ENCODE measurements around the gene MYO5B. TPM values are rescaled to one million over a fixed set of nuclear protein-coding genes. Genes with fewer than 3 reads are reported as not detected.
A peak's percentile ranks its signal among the peaks of the same experiment; 100 is the strongest.

MYO5B gene
- total RNA-seq, 2 donors from 2014 or later, result 0.12 to 0.39 TPM

DNA sequence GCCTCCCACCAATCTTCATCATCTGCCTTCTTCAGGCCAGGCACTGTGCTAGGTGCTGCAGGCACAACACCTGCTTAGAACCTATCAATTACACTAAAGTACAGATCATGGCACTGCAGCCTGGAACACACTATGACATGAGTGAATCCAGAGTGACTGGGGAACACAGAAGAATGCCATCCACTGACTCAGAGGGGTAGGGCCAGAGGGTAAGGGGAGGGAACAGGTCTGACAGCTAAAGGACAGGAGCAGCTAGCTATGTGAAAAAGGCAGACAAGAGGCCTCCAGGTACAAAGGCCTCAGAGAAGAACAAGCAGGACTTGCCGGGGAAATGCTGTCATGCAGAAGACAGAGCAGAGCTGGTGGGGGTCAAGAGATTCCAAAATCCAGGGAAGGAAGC is 328.3 kb downstream of the MYO5B start:
- Mint-ChIP-seq H3K4me1 (ENCODE audit: low read depth) (no peaks in the 10 kb centered on the region), H3K36me3 (ENCODE audit: insufficient read depth in 2 of 2) (no peaks in the 10 kb centered on the region), H3K27me3 (ENCODE audit: low read depth) (peaks cover 13% of the 10 kb centered on the region), H3K4me3 (no peak overlapping the region), H3K27ac (no peak overlapping the region), H3K9me3 (no peaks in the 10 kb centered on the region)
- DNase-seq, result no peak
- no peak for ATAC-seq (replicated peaks in 1 of 2)

DNA sequence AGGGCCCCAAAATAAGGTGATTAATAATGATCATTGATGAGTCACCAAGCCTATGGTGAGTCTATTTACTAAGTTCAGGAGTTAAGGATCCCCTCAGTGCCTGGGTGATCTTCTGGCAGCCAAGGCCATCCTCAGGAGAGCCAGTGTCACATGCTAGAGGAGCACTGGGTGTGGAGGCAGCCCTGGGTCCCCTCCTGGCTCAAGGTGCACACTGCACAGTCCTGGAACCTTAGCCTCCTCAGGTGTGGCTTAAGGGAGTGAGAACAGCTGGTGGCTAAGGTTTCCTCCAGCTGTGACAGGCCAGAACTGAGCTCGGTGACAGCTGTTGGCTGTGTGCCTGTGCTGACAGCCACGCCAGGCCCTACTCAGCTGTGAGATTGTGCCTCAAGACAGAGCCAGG is 329.5 kb downstream of the MYO5B start:
- H3K27me3 Mint-ChIP-seq (ENCODE audit: low read depth), result peaks cover 13% of the 10 kb centered on the region
- H3K4me3 Mint-ChIP-seq, result no peak overlapping the region
- ATAC-seq (replicated peaks in 1 of 2), result no peak
- no peaks in the 10 kb centered on the region for H3K36me3 Mint-ChIP-seq (ENCODE audit: insufficient read depth in 2 of 2)
- H3K27ac Mint-ChIP-seq, result no peak overlapping the region
- no peaks in the 10 kb centered on the region for H3K4me1 Mint-ChIP-seq (ENCODE audit: low read depth)
- DNase-seq, result no peak
- H3K9me3 Mint-ChIP-seq, result no peaks in the 10 kb centered on the region

DNA sequence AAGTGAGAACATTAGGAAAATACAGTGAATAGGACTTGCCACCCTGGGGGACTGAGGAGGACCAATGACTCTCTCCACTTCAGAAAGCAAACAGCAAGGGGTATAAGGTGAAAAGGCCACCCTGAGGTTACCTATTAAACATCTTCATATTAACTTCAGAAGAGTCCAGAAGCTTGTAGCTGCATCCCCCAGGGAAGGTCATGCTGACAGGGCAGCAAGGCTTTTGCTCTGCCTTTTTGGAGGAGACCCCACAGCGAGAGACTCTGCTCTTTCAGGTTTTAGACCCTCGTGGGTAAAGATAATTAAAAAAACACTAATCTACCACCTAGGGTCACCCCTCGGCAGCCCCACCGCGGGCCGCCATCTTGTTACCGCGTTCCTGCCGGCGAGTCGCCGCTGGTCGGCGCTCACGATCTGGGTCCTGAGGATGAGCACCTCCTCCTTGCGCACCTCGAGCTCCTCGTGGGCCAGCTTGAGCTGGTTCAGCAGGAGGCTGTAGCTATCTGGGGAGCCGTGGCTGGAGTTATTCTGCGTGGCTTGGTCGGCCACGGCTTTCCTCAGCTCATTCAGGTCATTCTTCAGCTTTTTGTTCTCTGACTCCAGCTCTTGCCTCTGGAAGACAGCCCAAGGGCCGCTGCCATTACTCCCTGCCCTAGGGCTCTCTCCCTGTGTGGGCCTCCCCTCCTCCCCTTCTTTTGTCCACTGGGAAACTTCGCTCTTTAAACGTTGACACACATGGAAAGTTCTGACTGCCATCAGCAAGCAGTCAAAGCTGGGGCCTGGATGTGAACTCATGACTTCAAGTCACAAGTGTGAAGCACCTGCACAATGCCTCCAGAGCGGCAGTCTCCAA is 331.0 kb downstream of the MYO5B start:
- H3K4me1 Mint-ChIP-seq (ENCODE audit: low read depth), result no peaks in the 10 kb centered on the region
- ATAC-seq (replicated peaks in 1 of 2) (no peak), DNase-seq (no peak)
- peaks cover 13% of the 10 kb centered on the region for H3K27me3 Mint-ChIP-seq (ENCODE audit: low read depth)
- H3K27ac Mint-ChIP-seq, result no peak overlapping the region
- no peaks in the 10 kb centered on the region for H3K36me3 Mint-ChIP-seq (ENCODE audit: insufficient read depth in 2 of 2)
- no peaks in the 10 kb centered on the region for H3K9me3 Mint-ChIP-seq
- H3K4me3 Mint-ChIP-seq, result no peak overlapping the region

DNA sequence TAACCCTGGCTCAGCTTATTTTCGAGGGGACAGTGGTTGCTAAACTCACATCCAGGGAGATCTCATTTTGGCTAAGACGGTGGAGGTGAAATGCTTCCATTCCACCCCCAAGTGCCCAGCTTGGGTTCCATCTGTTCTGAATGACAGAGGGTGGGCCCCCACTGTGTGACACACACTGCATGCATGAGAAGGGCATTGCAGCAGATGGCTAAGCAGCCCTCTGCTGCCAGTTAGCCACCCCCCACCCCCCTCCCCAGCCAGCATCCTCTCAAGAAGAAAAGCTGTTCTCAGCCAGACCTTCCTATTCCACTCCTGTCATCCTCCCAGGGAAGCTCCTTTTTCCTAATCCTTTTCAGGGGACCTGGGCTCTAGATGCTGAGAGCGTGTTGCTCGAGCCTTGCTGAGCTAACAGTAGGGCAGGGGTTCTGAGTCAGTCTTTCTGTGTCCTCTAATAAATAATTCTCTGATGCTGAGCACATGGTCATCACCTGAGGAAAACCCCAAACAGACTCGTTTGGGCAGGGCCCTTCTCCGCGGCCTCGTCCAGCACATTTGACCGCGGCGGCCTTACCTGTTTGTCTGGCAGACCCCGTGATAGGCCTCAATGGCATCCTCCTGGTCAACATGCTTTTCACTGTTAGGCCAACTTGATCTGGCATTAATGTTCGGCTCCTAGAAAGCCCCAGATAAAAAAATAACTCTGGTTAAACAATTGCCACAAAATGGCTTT is 332.1 kb downstream of the MYO5B start:
- H3K27me3 Mint-ChIP-seq (ENCODE audit: low read depth), result peaks cover 13% of the 10 kb centered on the region
- H3K4me1 Mint-ChIP-seq (ENCODE audit: low read depth), result no peaks in the 10 kb centered on the region
- ATAC-seq (replicated peaks in 1 of 2), result no peak
- no peak overlapping the region for H3K4me3 Mint-ChIP-seq
- H3K27ac Mint-ChIP-seq, result no peak overlapping the region
- H3K9me3 Mint-ChIP-seq, result no peaks in the 10 kb centered on the region
- no peak for DNase-seq
- H3K36me3 Mint-ChIP-seq (ENCODE audit: insufficient read depth in 2 of 2), result no peaks in the 10 kb centered on the region

DNA sequence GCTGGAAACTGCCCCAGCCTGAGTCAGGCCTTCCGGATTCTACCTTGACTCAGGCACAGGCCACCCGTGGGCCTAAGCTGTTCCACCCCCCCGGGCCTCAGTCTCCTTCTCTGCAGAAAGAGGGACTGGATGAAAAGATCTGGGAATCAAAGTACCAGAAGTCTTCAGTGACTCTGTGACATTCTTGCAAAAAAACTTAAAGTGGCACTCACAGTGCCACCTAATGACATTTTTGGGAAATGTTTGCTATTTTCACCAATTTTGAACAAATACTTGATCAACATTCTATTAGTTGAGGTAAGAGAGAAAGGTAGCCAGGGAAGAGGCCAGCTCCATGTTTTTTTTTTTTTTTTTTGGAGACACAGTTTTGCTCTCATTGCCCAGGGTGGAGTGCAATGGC is 333.3 kb downstream of the MYO5B start:
- no peak for ATAC-seq (replicated peaks in 1 of 2)
- Mint-ChIP-seq H3K27me3 (ENCODE audit: low read depth) (peaks cover 7% of the 10 kb centered on the region), H3K27ac (no peak overlapping the region), H3K4me3 (no peak overlapping the region), H3K36me3 (ENCODE audit: insufficient read depth in 2 of 2) (no peaks in the 10 kb centered on the region), H3K9me3 (no peaks in the 10 kb centered on the region), H3K4me1 (ENCODE audit: low read depth) (no peaks in the 10 kb centered on the region)
- no peak for DNase-seq

DNA sequence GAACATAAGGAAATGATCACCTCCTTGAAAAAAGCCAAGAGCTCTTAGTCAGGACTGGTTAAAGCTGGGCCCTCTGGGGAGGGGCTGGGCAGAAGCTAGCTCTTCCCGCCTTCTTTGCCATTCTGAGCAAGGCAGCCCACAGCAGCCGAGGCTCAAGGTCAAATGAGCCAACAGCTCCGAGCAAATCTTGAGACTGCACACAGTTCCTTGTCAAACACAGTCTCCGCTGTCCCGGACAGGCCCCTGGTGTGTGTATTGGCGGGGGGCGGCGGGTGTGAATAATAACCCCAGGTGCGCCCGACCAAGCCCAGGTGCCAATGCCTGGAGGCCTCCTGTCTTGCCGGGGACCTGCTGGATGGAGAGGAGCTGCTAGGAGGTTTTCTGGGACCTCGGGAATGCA is 335.2 kb downstream of the MYO5B start:
- no peak for DNase-seq
- ATAC-seq (replicated peaks in 1 of 2), result no peak
- H3K36me3 Mint-ChIP-seq (ENCODE audit: insufficient read depth in 2 of 2), result no peaks in the 10 kb centered on the region
- no peak overlapping the region for H3K27ac Mint-ChIP-seq
- no peak overlapping the region for H3K4me3 Mint-ChIP-seq
- H3K27me3 Mint-ChIP-seq (ENCODE audit: low read depth), result no peaks in the 10 kb centered on the region
- H3K4me1 Mint-ChIP-seq (ENCODE audit: low read depth), result no peaks in the 10 kb centered on the region
- no peaks in the 10 kb centered on the region for H3K9me3 Mint-ChIP-seq

DNA sequence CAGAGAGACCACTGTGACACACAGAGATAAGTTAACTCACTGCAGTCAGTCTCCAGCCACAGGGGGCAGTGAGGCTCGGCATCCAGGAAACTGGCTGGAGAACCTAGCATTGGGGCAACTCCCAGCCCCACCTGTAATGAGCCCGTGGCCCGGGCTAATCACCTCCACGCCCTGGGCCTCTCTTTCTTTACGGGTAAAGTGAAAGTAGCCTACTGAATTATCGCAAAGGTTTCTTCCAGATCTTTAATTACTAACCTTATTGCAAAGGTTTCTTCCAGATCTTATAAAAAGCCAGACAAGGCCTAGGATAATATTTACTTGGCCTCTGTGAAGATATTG is 336.0 kb downstream of the MYO5B start:
- no peaks in the 10 kb centered on the region for H3K9me3 Mint-ChIP-seq
- ATAC-seq (replicated peaks in 1 of 2), result no peak
- no peak overlapping the region for H3K27ac Mint-ChIP-seq
- H3K4me3 Mint-ChIP-seq, result no peak overlapping the region
- H3K36me3 Mint-ChIP-seq (ENCODE audit: insufficient read depth in 2 of 2), result no peaks in the 10 kb centered on the region
- DNase-seq, result no peak
- no peaks in the 10 kb centered on the region for H3K27me3 Mint-ChIP-seq (ENCODE audit: low read depth)
- no peaks in the 10 kb centered on the region for H3K4me1 Mint-ChIP-seq (ENCODE audit: low read depth)

DNA sequence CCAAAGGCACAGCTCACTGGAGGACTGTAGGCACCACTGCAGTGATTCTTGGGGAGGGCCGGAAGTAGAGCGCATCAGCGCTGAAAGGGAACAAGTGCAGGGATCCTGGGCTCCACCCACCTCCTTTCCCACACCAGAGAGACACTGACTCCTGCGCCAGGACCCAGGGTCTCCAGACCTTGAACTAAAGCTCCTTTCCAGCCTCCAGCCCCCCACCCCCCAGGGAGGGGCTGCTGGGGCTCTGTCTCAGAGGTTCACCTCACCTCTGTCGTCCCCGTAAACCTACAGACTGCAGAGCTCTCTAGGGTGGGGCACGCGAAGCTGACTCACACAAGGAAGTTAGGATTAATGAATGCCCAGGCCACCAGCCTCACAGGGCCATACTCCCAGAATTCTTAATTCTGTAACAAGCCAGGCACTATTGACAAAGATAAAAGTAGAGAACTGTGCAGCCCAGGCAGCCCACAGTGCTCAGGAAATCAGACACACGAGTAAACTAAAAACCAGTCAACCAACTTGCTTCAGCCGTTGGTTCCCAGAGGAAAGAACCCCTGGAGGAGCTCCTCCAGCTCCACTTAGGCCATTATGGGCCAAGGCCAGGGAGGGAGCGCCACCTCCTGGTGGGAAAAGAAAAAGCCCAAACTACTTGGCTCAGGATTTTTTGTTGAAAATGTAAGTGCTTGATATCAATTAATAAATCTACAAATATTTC is 336.5 kb downstream of the MYO5B start:
- Mint-ChIP-seq H3K36me3 (ENCODE audit: insufficient read depth in 2 of 2) (no peaks in the 10 kb centered on the region), H3K4me1 (ENCODE audit: low read depth) (no peaks in the 10 kb centered on the region), H3K27ac (no peak overlapping the region), H3K9me3 (no peaks in the 10 kb centered on the region), H3K27me3 (ENCODE audit: low read depth) (no peaks in the 10 kb centered on the region), H3K4me3 (no peak overlapping the region)
- peak; percentile 49 to 70 for DNase-seq
- peak in 1 of 2 donors; percentile 47 for ATAC-seq (replicated peaks in 1 of 2)

DNA sequence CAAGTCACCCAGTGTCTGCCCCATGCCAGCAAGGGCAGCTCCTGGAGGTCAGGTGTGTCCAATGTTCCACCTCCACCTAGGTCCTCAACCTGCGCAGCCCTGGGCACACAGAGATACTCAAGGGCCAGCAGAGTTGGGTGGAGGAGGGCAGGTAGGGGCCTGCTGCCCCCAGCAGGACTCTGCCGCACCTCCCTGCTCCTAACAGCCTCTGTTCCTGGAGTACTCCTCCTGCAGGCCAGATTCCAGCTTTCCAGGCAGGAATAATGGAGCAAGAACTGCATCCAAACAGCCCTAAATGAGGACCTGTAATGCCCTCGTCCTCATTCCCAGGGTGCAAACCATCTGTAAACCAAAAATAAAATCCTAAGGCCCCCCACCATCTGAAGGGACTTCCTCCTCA is 337.2 kb downstream of the MYO5B start:
- no peak for DNase-seq
- H3K27ac Mint-ChIP-seq, result no peak overlapping the region
- H3K4me3 Mint-ChIP-seq, result no peak overlapping the region
- no peaks in the 10 kb centered on the region for H3K36me3 Mint-ChIP-seq (ENCODE audit: insufficient read depth in 2 of 2)
- no peaks in the 10 kb centered on the region for H3K9me3 Mint-ChIP-seq
- H3K27me3 Mint-ChIP-seq (ENCODE audit: low read depth), result no peaks in the 10 kb centered on the region
- no peak for ATAC-seq (replicated peaks in 1 of 2)
- no peaks in the 10 kb centered on the region for H3K4me1 Mint-ChIP-seq (ENCODE audit: low read depth)

DNA sequence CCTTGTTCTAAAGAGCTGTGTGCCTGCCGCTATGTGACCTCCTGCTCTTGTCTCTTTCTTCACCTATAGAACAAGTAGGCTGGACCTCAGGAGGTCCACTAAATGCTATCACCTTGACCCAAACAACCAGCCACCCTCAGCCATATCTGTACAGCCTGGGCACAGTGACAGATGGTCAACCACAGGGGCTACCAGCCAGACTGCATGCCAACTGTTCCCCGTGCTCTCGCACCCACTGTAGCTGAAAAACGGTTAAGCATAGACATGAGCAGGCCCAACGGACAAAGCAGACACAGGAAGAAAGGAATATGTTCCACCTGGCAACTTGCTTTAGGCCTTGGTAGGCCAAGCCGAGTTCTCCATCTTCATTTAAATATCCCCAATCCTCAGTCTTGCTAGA is 338.5 kb downstream of the MYO5B start:
- H3K4me3 Mint-ChIP-seq, result no peak overlapping the region
- no peak for ATAC-seq (replicated peaks in 1 of 2)
- no peak overlapping the region for H3K27ac Mint-ChIP-seq
- no peaks in the 10 kb centered on the region for H3K27me3 Mint-ChIP-seq (ENCODE audit: low read depth)
- no peaks in the 10 kb centered on the region for H3K36me3 Mint-ChIP-seq (ENCODE audit: insufficient read depth in 2 of 2)
- no peaks in the 10 kb centered on the region for H3K4me1 Mint-ChIP-seq (ENCODE audit: low read depth)
- DNase-seq, result no peak
- H3K9me3 Mint-ChIP-seq, result no peaks in the 10 kb centered on the region

DNA sequence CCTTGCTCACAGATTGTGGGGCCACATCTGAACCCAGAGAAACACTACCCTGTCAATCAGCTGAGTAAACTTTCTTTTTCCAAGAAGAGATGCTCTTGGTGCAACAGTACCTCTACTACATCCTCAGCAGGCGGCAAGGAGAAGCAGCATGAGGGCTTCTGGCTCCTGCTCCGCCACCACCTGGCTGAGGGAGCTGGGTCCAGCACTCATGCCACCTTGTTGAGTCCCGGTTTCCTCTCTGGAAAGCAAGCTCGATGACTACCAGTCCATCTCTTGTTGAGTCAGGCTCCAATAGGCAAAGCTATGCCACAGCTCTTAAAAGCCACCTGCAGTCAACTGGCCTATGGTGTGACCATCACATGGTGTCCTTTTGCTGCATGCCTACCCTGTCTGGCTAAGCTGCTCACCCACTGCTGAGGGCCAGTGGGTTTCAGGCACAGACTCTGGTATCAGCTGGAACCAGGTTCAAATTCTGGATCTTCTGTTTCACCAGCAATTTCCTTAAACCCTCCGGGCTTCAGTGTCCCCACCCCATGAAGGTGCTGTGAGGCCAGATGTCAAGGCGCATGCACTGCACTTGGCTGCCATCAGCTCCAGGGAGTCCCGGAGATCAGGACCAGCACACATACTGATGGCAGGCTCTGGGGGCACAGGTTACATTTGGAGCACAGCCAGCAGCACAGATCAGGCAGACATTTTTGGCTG is 339.1 kb downstream of the MYO5B start:
- ATAC-seq (replicated peaks in 1 of 2) (no peak), DNase-seq (no peak)
- Mint-ChIP-seq H3K4me3 (no peak overlapping the region), H3K27me3 (ENCODE audit: low read depth) (no peaks in the 10 kb centered on the region), H3K9me3 (no peaks in the 10 kb centered on the region), H3K36me3 (ENCODE audit: insufficient read depth in 2 of 2) (no peaks in the 10 kb centered on the region), H3K4me1 (ENCODE audit: low read depth) (no peaks in the 10 kb centered on the region), H3K27ac (no peak overlapping the region)

DNA sequence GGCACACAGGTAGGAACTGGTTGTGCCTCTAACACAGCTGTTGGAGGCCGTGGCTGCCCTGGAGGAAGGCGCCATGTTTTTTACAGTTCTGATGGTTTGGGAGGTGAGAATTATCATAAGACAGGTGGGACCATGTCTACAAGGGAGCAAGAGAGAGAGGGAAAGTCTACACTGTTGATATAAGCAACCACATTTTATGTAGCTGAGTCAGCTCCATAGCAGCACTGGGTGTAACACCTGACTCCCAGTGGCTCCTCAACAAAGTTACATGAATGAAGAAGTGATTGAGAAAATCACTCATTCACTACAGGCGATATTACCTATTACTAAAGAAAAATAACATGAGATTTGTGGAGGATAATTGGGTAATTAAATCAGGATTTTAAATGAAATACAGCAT is 340.3 kb downstream of the MYO5B start:
- ATAC-seq (replicated peaks in 1 of 2) (no peak), DNase-seq (no peak)
- Mint-ChIP-seq H3K4me3 (no peak overlapping the region), H3K27ac (no peak overlapping the region), H3K9me3 (no peaks in the 10 kb centered on the region), H3K36me3 (ENCODE audit: insufficient read depth in 2 of 2) (no peaks in the 10 kb centered on the region), H3K27me3 (ENCODE audit: low read depth) (no peaks in the 10 kb centered on the region), H3K4me1 (ENCODE audit: low read depth) (no peaks in the 10 kb centered on the region)

DNA sequence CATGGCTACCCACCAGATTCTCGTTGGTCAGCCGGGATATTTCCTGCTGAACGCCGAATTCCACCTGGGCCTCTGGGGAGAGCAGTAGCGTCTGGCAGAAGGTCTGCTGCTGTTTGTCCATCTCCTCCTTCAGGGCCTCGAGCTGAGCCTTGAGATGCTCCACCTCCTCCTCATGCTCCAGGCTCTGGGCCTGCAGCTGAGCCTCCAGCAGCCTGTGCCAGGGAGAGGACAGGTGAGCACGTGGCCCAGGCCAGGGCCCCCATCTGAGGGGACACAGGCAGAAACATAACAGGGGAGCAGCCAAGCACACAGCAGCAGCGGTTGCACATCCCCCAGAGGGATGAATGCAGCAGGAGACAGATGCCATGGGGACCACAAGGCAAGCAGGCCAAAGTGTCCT is 341.5 kb downstream of the MYO5B start:
- no peak overlapping the region for H3K27ac Mint-ChIP-seq
- DNase-seq (no peak), ATAC-seq (replicated peaks in 1 of 2) (no peak)
- no peaks in the 10 kb centered on the region for H3K36me3 Mint-ChIP-seq (ENCODE audit: insufficient read depth in 2 of 2)
- H3K9me3 Mint-ChIP-seq, result no peaks in the 10 kb centered on the region
- H3K4me3 Mint-ChIP-seq, result no peak overlapping the region
- no peaks in the 10 kb centered on the region for H3K4me1 Mint-ChIP-seq (ENCODE audit: low read depth)
- no peaks in the 10 kb centered on the region for H3K27me3 Mint-ChIP-seq (ENCODE audit: low read depth)
